HCT116 (cell line): ENCODE data around the gene OVOL1.

Source experiments
- CEBPB ChIP-seq: IDR thresholded peaks from 2 replicates; pipeline ENCODE4 v1.6.1; 2012; ENCODE audit warnings: low read depth
- CTCF ChIP-seq, 3 experiments: fragments of 200-600 bp in 1 of 3; sonication (generic) in 1 of 3; IDR thresholded peaks in 2 of 3; conservative IDR thresholded peaks in 1 of 3; 2 replicates each; pipeline ENCODE4 v1.5.1; 2012 to 2017; ENCODE audit warnings: low read depth in 2 of 3, low read length in 2 of 3, antibody characterized with exemption in 1 of 3, borderline replicate concordance in 1 of 3, control low read depth in 1 of 3, mild to moderate bottlenecking in 1 of 3, mixed read lengths in 1 of 3, mixed run types in 1 of 3, moderate library complexity in 1 of 3; ENCODE audit not compliant: insufficient read depth in 1 of 3
- EGR1 ChIP-seq: IDR thresholded peaks from 2 replicates; pipeline ENCODE4 v1.6.1; 2012; ENCODE audit warnings: low read depth
- EZH2 ChIP-seq: fragments of 200-600 bp; sonication (generic); IDR thresholded peaks from 2 replicates; pipeline ENCODE4 v1.6.1; 2017; ENCODE audit warnings: antibody characterized with exemption, mixed run types
- MAX ChIP-seq: IDR thresholded peaks from 2 replicates; pipeline ENCODE4 v1.6.1; 2012
- POLR2A ChIP-seq: IDR thresholded peaks from 2 replicates; pipeline ENCODE4 v1.7.0; 2011; ENCODE audit warnings: borderline replicate concordance; ENCODE audit not compliant: insufficient read depth, insufficient read length; ENCODE audit errors: extremely low read depth
- RAD21 ChIP-seq: IDR thresholded peaks from 2 replicates; pipeline ENCODE4 v1.6.1; 2012; ENCODE audit warnings: low read depth, mild to moderate bottlenecking
- REST ChIP-seq: IDR thresholded peaks from 2 replicates; pipeline ENCODE4 v1.6.1; 2012; ENCODE audit warnings: low read depth

GRCh38 chr11:65745049-65745448 lies 41.8 kb upstream of the OVOL1 start:
- TF ChIP-seq EGR1 (no peak), CTCF (IDR thresholded peaks at IDR 0.05 in 2 of 3, conservative IDR thresholded peaks at IDR 0.05 in 1 of 3; ENCODE audit: borderline replicate concordance in 1 of 3, insufficient read depth in 1 of 3, low read depth in 2 of 3, low read length in 2 of 3) (no peak), POLR2A (no peak), EZH2 (no peak), REST (no peak), RAD21 (no peak), CEBPB (no peak), MAX (no peak)
